ENCODE data around the gene OR51T1. TPM values are rescaled to one million over a fixed set of nuclear protein-coding genes. Genes with fewer than 3 reads are reported as not detected.

Gene OR51T1
- total RNA-seq, 2 donors from 2014 or later, result not detected

GRCh38 chr11:4887591-4887990 is 5.9 kb downstream of the OR51T1 start:
- Mint-ChIP-seq H3K27me3 (no peaks in the 10 kb centered on the region), H3K4me1 (no peaks in the 10 kb centered on the region), H3K36me3 (ENCODE audit: low read depth) (no peaks in the 10 kb centered on the region), H3K4me3 (no peak overlapping the region), H3K27ac (no peak overlapping the region)
- ATAC-seq, result no peak
- no peaks in the 10 kb centered on the region for H3K9me3 ChIP-seq (ENCODE audit: control insufficient read depth, low read length, poor library complexity, severe bottlenecking)
- DNase-seq, result no peak

GRCh38 chr11:4890279-4890678 is 8.6 kb downstream of the OR51T1 start:
- Mint-ChIP-seq H3K27me3 (no peaks in the 10 kb centered on the region), H3K27ac (no peak overlapping the region), H3K4me1 (no peaks in the 10 kb centered on the region), H3K36me3 (ENCODE audit: low read depth) (no peaks in the 10 kb centered on the region), H3K4me3 (no peak overlapping the region)
- H3K9me3 ChIP-seq (ENCODE audit: control insufficient read depth, low read length, poor library complexity, severe bottlenecking), result no peaks in the 10 kb centered on the region
- ATAC-seq (no peak), DNase-seq (no peak)

- H3K4me1 Mint-ChIP-seq, result no peaks in the 10 kb centered on the region
- no peaks in the 10 kb centered on the region for H3K36me3 Mint-ChIP-seq (ENCODE audit: low read depth)
- DNase-seq (no peak), ATAC-seq (no peak)
- H3K27ac Mint-ChIP-seq, result no peak overlapping the region
- no peaks in the 10 kb centered on the region for H3K27me3 Mint-ChIP-seq
- H3K4me3 Mint-ChIP-seq, result no peak overlapping the region
- no peaks in the 10 kb centered on the region for H3K9me3 ChIP-seq (ENCODE audit: control insufficient read depth, low read length, poor library complexity, severe bottlenecking)
These were observed 10.4 kb downstream of the OR51T1 start for GRCh38 chr11:4891996-4892640.

- no peak for ATAC-seq
- H3K27ac Mint-ChIP-seq, result no peak within 1 kb of the TSS
These were observed 21.8 kb downstream of the OR51T1 start, which contains the start of gene OR51A7 for GRCh38 chr11:4903484-4903883. Gene OR51A7 (plus strand): TSS chr11:4903783. CDS start chr11:4907370, 3,587 bp downstream.

GRCh38 chr11:4916581-4916980 is 34.9 kb downstream of the OR51T1 start:
- Mint-ChIP-seq H3K36me3 (ENCODE audit: low read depth) (no peaks in the 10 kb centered on the region), H3K4me3 (no peak overlapping the region), H3K27ac (no peak overlapping the region), H3K4me1 (no peaks in the 10 kb centered on the region), H3K27me3 (peaks cover 7% of the 10 kb centered on the region)
- no peaks in the 10 kb centered on the region for H3K9me3 ChIP-seq (ENCODE audit: control insufficient read depth, low read length, poor library complexity, severe bottlenecking)
- ATAC-seq (no peak), DNase-seq (no peak)

More at GRCh38 chr11:4903484-4903883, 21.8 kb downstream of the OR51T1 start, which contains the start of gene OR51A7:
- H3K9me3 ChIP-seq (ENCODE audit: control insufficient read depth, low read length, poor library complexity, severe bottlenecking), result no peaks in the 10 kb centered on the region
- DNase-seq, result no peak
- Mint-ChIP-seq H3K4me3 (no peak within 1 kb of the TSS), H3K27me3 (peaks cover 7% of the 10 kb centered on the region), H3K4me1 (no peaks in the 10 kb centered on the region), H3K36me3 (ENCODE audit: low read depth) (no peaks in the 10 kb centered on the region)

- no peak for DNase-seq
- no peak for ATAC-seq
- Mint-ChIP-seq H3K27ac (no peak within 1 kb of the TSS), H3K36me3 (ENCODE audit: low read depth) (no peaks in the 10 kb centered on the region), H3K4me1 (no peaks in the 10 kb centered on the region), H3K4me3 (no peak within 1 kb of the TSS), H3K27me3 (no peaks in the 10 kb centered on the region)
- no peaks in the 10 kb centered on the region for H3K9me3 ChIP-seq (ENCODE audit: control insufficient read depth, low read length, poor library complexity, severe bottlenecking)
These were observed 37.5 kb downstream of the OR51T1 start, which contains the start of gene OR51G2 for GRCh38 chr11:4919250-4919649. Gene OR51G2 (minus strand): TSS chr11:4919350. CDS start chr11:4915663, 3,687 bp downstream.

- H3K36me3 Mint-ChIP-seq (ENCODE audit: low read depth), result no peaks in the 10 kb centered on the region
- H3K4me1 Mint-ChIP-seq, result no peaks in the 10 kb centered on the region
- H3K9me3 ChIP-seq (ENCODE audit: control insufficient read depth, low read length, poor library complexity, severe bottlenecking), result no peaks in the 10 kb centered on the region
- no peak overlapping the region for H3K4me3 Mint-ChIP-seq
- no peaks in the 10 kb centered on the region for H3K27me3 Mint-ChIP-seq
- ATAC-seq (no peak), DNase-seq (no peak)
- no peak overlapping the region for H3K27ac Mint-ChIP-seq
These were observed 40.1 kb downstream of the OR51T1 start for GRCh38 chr11:4921796-4922195.

GRCh38 chr11:4922304-4922703 is 40.6 kb downstream of the OR51T1 start:
- Mint-ChIP-seq H3K27ac (no peak overlapping the region), H3K4me1 (no peaks in the 10 kb centered on the region), H3K27me3 (no peaks in the 10 kb centered on the region), H3K36me3 (ENCODE audit: low read depth) (no peaks in the 10 kb centered on the region), H3K4me3 (no peak overlapping the region)
- no peak for DNase-seq
- ATAC-seq, result no peak
- no peaks in the 10 kb centered on the region for H3K9me3 ChIP-seq (ENCODE audit: control insufficient read depth, low read length, poor library complexity, severe bottlenecking)

- Mint-ChIP-seq H3K4me3 (no peak within 1 kb of the TSS), H3K36me3 (ENCODE audit: low read depth) (no peaks in the 10 kb centered on the region), H3K27ac (no peak within 1 kb of the TSS), H3K4me1 (no peaks in the 10 kb centered on the region), H3K27me3 (no peaks in the 10 kb centered on the region)
- ATAC-seq, result no peak
- no peak for DNase-seq
- no peaks in the 10 kb centered on the region for H3K9me3 ChIP-seq (ENCODE audit: control insufficient read depth, low read length, poor library complexity, severe bottlenecking)
These were observed 42.5 kb downstream of the OR51T1 start, which contains the start of gene OR51G1 for GRCh38 chr11:4924239-4924638. Gene OR51G1 (minus strand): TSS chr11:4924339. CDS start chr11:4924339, 0 bp downstream.

- no peaks in the 10 kb centered on the region for H3K9me3 ChIP-seq (ENCODE audit: control insufficient read depth, low read length, poor library complexity, severe bottlenecking)
- ATAC-seq, result no peak
- Mint-ChIP-seq H3K36me3 (ENCODE audit: low read depth) (no peaks in the 10 kb centered on the region), H3K27me3 (no peaks in the 10 kb centered on the region), H3K4me1 (no peaks in the 10 kb centered on the region), H3K27ac (no peak overlapping the region), H3K4me3 (no peak overlapping the region)
- DNase-seq, result no peak
These were observed 44.9 kb downstream of the OR51T1 start for GRCh38 chr11:4926608-4927007.

Other genes starting within 250 kb of the OR51T1 start
- gene OR51D1, start 244.4 kb upstream of the OR51T1 start, total RNA-seq, result not detected
- gene OR51E1, start 237.9 kb upstream of the OR51T1 start, total RNA-seq, result not detected
- gene OR51E2, start 184.0 kb upstream of the OR51T1 start, total RNA-seq, result not detected
- not detected for gene MMP26, start 177.1 kb upstream of the OR51T1 start, total RNA-seq
- not detected for gene OR51F1, start 112.0 kb upstream of the OR51T1 start, total RNA-seq
- not detected for gene OR52R1, start 77.5 kb upstream of the OR51T1 start, total RNA-seq
- gene OR51F2, start 60.6 kb upstream of the OR51T1 start, total RNA-seq, result not detected
- not detected for gene OR51S1, start 32.7 kb upstream of the OR51T1 start, total RNA-seq
- not detected for gene OR51A7, start 21.9 kb downstream of the OR51T1 start, total RNA-seq
- not detected for gene OR51G2, start 37.5 kb downstream of the OR51T1 start, total RNA-seq
- gene OR51G1, start 42.4 kb downstream of the OR51T1 start, total RNA-seq, result not detected
- not detected for gene OR51A4, start 65.7 kb downstream of the OR51T1 start, total RNA-seq
- gene OR51A2, start 73.8 kb downstream of the OR51T1 start, total RNA-seq, result not detected
- not detected for gene OR51L1, start 113.0 kb downstream of the OR51T1 start, total RNA-seq
- not detected for gene OR52J3, start 164.6 kb downstream of the OR51T1 start, total RNA-seq
- gene OR52E2, start 177.7 kb downstream of the OR51T1 start, total RNA-seq, result not detected
- gene OR52E1, start 187.7 kb downstream of the OR51T1 start, total RNA-seq, result not detected